IPS-15b (cell line): ENCODE data around the gene FARP1.

Experiments
- H3K27me3 ChIP-seq: one replicate; pipeline ENCODE4 v1.6.1; 2013; ENCODE audit warnings: low read length; ENCODE audit not compliant: control insufficient read depth, insufficient read depth
- H3K36me3 ChIP-seq: one replicate; pipeline ENCODE4 v1.6.1; 2013; ENCODE audit warnings: low read length; ENCODE audit not compliant: control insufficient read depth, insufficient read depth
- H3K4me1 ChIP-seq: one replicate; pipeline ENCODE4 v1.6.1; 2013; ENCODE audit warnings: mild to moderate bottlenecking, low read length; ENCODE audit not compliant: control insufficient read depth, insufficient read depth
- H3K4me3 ChIP-seq: one replicate; pipeline ENCODE4 v1.5.1; 2013; ENCODE audit warnings: low read depth, low read length
- H3K9ac ChIP-seq: one replicate; pipeline ENCODE4 v1.6.1; 2013; ENCODE audit warnings: low read depth, mild to moderate bottlenecking, low read length
- H3K9me3 ChIP-seq: one replicate; pipeline ENCODE4 v1.6.1; 2013; ENCODE audit warnings: mild to moderate bottlenecking, low read length; ENCODE audit not compliant: control insufficient read depth, insufficient read depth

The FARP1 gene

GRCh38 chr13:98213354-98213753, 70.5 kb downstream of the FARP1 start:
- no peaks in the 10 kb centered on the region for H3K9me3 ChIP-seq
- H3K27me3 ChIP-seq: no peaks in the 10 kb centered on the region
- H3K4me3 ChIP-seq: no peak overlapping the region
- H3K4me1 ChIP-seq: no peaks in the 10 kb centered on the region
- H3K36me3 ChIP-seq: peaks cover 6% of the 10 kb centered on the region
- H3K9ac ChIP-seq: no peak overlapping the region

DNA sequence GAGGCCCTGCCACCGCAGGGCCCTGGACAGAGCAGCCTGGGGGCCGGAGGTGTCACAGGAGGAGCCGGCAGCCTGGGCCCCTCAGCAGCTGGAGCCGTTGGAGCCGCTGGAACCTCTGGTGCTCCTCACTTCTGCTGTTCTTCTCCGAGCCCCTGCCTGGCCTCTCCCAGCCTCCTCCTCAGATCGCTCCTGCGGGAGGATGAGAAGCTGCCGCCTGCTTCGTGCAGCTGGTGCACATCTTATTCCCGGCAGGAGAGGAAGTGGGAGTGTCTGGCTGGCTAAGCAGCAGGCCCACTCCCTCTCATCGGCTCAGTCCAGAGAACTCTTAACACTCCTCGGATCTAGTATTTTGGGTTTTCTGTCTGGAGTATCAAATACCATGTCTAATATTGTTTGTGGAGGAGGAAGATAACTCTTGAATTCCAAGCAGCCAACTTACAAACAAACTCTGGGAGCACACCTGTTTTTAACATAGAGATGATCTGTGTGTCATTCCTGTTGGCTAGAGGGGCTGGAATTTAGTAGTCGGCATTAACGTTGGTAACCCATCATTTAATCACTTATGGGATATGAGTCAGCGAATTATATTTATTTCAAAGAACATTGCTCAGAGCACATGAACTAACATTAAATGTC, 71.2 kb downstream of the FARP1 start:
- Histone ChIP-seq H3K9me3 (no peaks in the 10 kb centered on the region), H3K9ac (no peak overlapping the region)

GRCh38 chr13:98214707-98215106, 71.8 kb downstream of the FARP1 start:
- H3K9ac ChIP-seq: no peak overlapping the region
- no peak overlapping the region for H3K4me3 ChIP-seq
- no peaks in the 10 kb centered on the region for H3K9me3 ChIP-seq
- H3K27me3 ChIP-seq: no peaks in the 10 kb centered on the region
- H3K4me1 ChIP-seq: no peaks in the 10 kb centered on the region
- peaks cover 6% of the 10 kb centered on the region for H3K36me3 ChIP-seq

More for the DNA sequence above, 71.2 kb downstream of the FARP1 start:
- Histone ChIP-seq H3K4me3 (no peak overlapping the region), H3K27me3 (no peaks in the 10 kb centered on the region), H3K4me1 (no peaks in the 10 kb centered on the region), H3K36me3 (peaks cover 6% of the 10 kb centered on the region)

DNA sequence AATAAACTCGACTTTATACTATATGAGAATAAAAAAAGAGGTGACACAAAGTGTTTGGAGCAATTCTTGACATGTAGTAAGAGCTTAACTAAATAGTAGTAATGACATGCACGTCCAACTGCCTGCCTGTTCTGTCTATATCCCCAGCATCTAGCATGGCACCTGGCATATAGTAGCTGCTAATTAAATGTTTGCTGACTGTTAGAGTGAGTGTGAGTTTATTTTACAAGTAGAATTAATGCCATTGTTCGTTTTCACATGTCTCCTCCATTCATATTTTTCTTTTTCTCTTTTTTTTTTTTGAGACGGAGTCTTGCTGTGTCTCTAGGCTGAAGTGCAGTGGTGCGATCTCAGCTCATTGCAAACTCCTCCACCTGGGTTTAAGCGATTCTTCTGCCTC, 72.6 kb downstream of the FARP1 start:
- peaks cover 6% of the 10 kb centered on the region for H3K36me3 ChIP-seq
- no peaks in the 10 kb centered on the region for H3K4me1 ChIP-seq
- H3K9ac ChIP-seq: no peak overlapping the region
- H3K27me3 ChIP-seq: no peaks in the 10 kb centered on the region
- no peak overlapping the region for H3K4me3 ChIP-seq
- no peaks in the 10 kb centered on the region for H3K9me3 ChIP-seq

- Histone ChIP-seq H3K4me1 (no peaks in the 10 kb centered on the region), H3K27me3 (no peaks in the 10 kb centered on the region), H3K9ac (no peak overlapping the region)
Observed at GRCh38 chr13:98216135-98216565, 73.3 kb downstream of the FARP1 start.

DNA sequence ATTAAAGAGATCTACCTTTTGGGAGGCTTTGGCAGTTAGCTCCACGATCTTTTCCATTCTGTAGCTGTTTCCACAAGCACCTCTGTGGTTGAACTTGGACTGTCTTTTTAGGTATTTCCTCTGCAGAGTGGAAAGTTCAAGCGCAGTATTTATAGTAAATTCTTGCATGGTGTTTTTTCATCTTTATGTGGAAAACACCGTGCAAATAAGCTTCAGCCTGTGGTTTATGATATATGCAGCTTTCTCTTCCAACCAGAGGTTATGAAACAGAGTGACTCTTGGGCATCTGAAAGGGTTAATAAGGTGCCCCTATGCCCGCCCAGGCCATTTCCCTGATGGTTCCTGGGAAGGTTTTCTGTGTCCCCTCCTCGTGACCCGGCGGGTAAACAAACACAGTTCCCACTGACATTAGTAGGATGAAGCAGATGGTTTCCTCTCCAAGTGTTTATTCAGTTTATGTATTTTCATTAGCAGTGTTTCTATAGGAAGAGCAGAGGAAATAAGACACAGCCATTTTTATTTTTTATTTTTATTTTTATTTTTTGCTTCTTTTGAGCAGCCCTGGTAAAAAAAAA, 73.9 kb downstream of the FARP1 start:
- H3K27me3 ChIP-seq: no peaks in the 10 kb centered on the region
- H3K4me3 ChIP-seq: no peak overlapping the region
- no peak overlapping the region for H3K9ac ChIP-seq
- H3K4me1 ChIP-seq: no peaks in the 10 kb centered on the region
- no peaks in the 10 kb centered on the region for H3K9me3 ChIP-seq
- H3K36me3 ChIP-seq: peaks cover 6% of the 10 kb centered on the region

More at GRCh38 chr13:98216135-98216565, 73.3 kb downstream of the FARP1 start:
- Histone ChIP-seq H3K36me3 (peaks cover 6% of the 10 kb centered on the region), H3K9me3 (no peaks in the 10 kb centered on the region), H3K4me3 (no peak overlapping the region)

GRCh38 chr13:98217597-98217996, 74.7 kb downstream of the FARP1 start:
- no peaks in the 10 kb centered on the region for H3K9me3 ChIP-seq
- H3K9ac ChIP-seq: no peak overlapping the region
- H3K36me3 ChIP-seq: peaks cover 6% of the 10 kb centered on the region
- H3K4me1 ChIP-seq: no peaks in the 10 kb centered on the region
- no peak overlapping the region for H3K4me3 ChIP-seq
- H3K27me3 ChIP-seq: no peaks in the 10 kb centered on the region

GRCh38 chr13:98219685-98220084, 76.8 kb downstream of the FARP1 start:
- Histone ChIP-seq H3K27me3 (no peaks in the 10 kb centered on the region), H3K36me3 (peaks cover 2% of the 10 kb centered on the region), H3K4me3 (no peak overlapping the region), H3K4me1 (no peaks in the 10 kb centered on the region), H3K9ac (no peak overlapping the region), H3K9me3 (no peaks in the 10 kb centered on the region)

DNA sequence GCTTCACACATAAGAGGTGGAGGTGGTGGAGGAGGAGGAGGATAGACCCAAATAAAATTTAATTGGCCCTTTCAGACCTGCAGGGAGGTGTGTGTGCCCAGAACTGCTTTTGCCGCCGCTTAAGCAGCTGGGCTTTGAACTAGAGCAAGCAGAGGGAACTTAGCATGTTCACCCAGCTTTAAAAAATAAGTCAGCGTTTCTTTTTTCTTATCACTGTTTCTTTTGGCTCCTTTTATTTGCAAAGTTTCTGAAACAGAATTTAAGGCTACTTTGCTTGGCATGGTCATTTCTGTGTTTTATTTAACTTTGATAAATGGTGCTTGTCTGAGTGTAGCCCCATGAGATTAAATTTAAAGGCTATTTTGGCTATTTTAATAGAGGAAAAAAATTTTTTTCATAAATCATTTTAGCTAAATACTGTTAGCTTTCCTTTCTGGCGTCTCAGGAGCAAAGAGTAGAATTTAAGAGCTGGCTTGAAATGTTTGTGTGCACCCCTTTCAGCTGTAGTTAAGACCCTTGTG, 77.4 kb downstream of the FARP1 start:
- Histone ChIP-seq H3K9ac (no peak overlapping the region), H3K9me3 (no peaks in the 10 kb centered on the region), H3K4me3 (no peak overlapping the region), H3K4me1 (no peaks in the 10 kb centered on the region), H3K36me3 (no peaks in the 10 kb centered on the region), H3K27me3 (no peaks in the 10 kb centered on the region)

- H3K9me3 ChIP-seq: no peaks in the 10 kb centered on the region
- H3K36me3 ChIP-seq: no peaks in the 10 kb centered on the region
- no peak overlapping the region for H3K9ac ChIP-seq
- no peak overlapping the region for H3K4me3 ChIP-seq
- no peaks in the 10 kb centered on the region for H3K4me1 ChIP-seq
- no peaks in the 10 kb centered on the region for H3K27me3 ChIP-seq
Observed at GRCh38 chr13:98221234-98221633, 78.3 kb downstream of the FARP1 start.

DNA sequence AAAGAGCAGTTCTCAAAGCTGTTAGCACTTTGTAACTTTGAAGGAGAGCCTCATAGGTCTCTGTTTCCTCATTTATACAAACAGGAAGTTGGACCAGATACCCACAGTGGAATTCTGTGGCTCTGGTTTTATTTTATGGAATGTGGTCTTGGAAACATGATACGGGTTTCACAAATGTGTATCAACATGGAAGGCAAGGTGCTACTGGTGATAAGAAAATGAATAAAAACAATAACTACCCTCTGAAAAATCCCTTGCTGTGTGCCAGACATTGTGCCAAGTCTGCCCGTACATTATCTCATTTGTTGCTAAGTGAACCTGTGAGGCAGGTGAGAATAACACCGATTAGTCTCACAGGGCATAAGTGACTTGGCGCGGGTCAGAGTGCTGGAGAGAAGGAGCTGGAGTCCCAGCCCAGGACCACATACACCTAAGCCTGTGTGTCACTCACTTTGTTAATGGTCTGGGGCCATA, 79.2 kb downstream of the FARP1 start:
- H3K36me3 ChIP-seq: no peaks in the 10 kb centered on the region
- H3K4me1 ChIP-seq: no peaks in the 10 kb centered on the region
- no peaks in the 10 kb centered on the region for H3K9me3 ChIP-seq
- no peak overlapping the region for H3K9ac ChIP-seq
- H3K4me3 ChIP-seq: no peak overlapping the region
- H3K27me3 ChIP-seq: no peaks in the 10 kb centered on the region

- Histone ChIP-seq H3K27me3 (no peaks in the 10 kb centered on the region), H3K9ac (no peak overlapping the region), H3K36me3 (no peaks in the 10 kb centered on the region)
Observed at GRCh38 chr13:98222816-98223215, 79.9 kb downstream of the FARP1 start.

More at GRCh38 chr13:98222816-98223215, 79.9 kb downstream of the FARP1 start:
- H3K9me3 ChIP-seq: no peaks in the 10 kb centered on the region
- H3K4me3 ChIP-seq: no peak overlapping the region
- H3K4me1 ChIP-seq: no peaks in the 10 kb centered on the region
